ENCODE measurements around the gene NELL1. TPM values are rescaled to one million over a fixed set of nuclear protein-coding genes. Genes with fewer than 3 reads are reported as not detected.

Gene NELL1
- total RNA-seq, 1 donor from 2014 or later, result not detected

DNA sequence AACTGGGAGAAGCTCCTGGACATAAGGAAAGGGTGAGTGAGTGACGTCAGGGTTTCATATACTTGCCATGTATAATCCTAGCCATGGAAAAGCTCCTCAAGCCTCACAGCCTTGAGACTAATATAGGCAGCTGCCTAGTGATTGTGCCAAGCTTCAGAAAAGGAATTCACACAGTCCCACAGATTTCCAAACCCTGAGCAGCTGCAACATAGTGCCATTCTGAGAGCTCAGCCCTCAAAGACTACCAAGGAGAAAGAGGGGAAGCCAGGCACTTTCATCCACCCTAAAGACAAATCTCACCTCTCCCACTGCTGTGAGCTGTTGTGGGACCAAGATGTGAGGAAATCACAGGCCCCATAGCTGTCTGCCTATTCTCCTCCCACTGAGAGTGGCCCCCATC lies 815.6 kb downstream of the NELL1 start:
- Histone ChIP-seq H3K4me3 (no peak overlapping the region), H4K20me1 (ENCODE audit: low read depth) (no peaks in the 10 kb centered on the region), H3K27me3 (no peaks in the 10 kb centered on the region), H3K79me2 (ENCODE audit: low read depth) (no peaks in the 10 kb centered on the region), H3K36me3 (no peaks in the 10 kb centered on the region), H3K4me1 (no peaks in the 10 kb centered on the region), H2AFZ (replicated peaks) (no peak overlapping the region), H3K9ac (no peak overlapping the region), H3K4me2 (no peak overlapping the region), H3K9me3 (ENCODE audit: low read depth) (no peaks in the 10 kb centered on the region), H3K27ac (no peak overlapping the region), H3F3A (ENCODE audit: low read depth) (no peaks in the 10 kb centered on the region)
- Mint-ChIP-seq H3K4me1 (peaks cover 7% of the 10 kb centered on the region), H3K27me3 (ENCODE audit: insufficient read depth, low read depth) (peaks cover 4% of the 10 kb centered on the region), H3K9me3 (peaks cover 3% of the 10 kb centered on the region), H3K27ac (no peak overlapping the region), H3K36me3 (no peaks in the 10 kb centered on the region), H3K4me3 (no peak overlapping the region)
- no peak for DNase-seq (ENCODE audit: low spot score)
- TF ChIP-seq, protein P1, sequence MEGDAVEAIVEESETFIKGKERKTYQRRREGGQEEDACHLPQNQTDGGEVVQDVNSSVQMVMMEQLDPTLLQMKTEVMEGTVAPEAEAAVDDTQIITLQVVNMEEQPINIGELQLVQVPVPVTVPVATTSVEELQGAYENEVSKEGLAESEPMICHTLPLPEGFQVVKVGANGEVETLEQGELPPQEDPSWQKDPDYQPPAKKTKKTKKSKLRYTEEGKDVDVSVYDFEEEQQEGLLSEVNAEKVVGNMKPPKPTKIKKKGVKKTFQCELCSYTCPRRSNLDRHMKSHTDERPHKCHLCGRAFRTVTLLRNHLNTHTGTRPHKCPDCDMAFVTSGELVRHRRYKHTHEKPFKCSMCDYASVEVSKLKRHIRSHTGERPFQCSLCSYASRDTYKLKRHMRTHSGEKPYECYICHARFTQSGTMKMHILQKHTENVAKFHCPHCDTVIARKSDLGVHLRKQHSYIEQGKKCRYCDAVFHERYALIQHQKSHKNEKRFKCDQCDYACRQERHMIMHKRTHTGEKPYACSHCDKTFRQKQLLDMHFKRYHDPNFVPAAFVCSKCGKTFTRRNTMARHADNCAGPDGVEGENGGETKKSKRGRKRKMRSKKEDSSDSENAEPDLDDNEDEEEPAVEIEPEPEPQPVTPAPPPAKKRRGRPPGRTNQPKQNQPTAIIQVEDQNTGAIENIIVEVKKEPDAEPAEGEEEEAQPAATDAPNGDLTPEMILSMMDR (IDR thresholded peaks at IDR 0.05), result no peak
- TF ChIP-seq EZH2phosphoT487 (IDR thresholded peaks at IDR 0.05) (no peak), EZH2 (IDR thresholded peaks at IDR 0.05) (no peak)

DNA sequence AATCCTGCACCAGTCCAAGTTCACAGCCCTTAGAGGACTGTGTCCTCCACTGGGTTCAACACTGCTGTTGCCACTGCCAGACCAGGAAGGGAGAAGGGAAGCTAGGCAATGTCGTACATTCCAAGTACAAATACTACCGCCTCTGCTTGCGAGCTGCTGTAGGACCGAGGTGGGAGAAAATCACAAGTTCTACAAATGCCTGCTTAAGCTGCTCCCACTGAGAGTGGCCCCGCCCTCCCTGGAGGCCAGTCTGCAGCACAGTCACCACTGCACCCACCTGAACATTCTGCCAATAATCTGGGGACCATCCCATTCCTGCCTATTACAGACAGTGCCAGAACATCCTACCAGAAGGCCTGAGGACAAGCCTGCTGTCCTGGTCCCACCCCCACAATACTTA lies 816.0 kb downstream of the NELL1 start:
- Histone ChIP-seq H3K36me3 (no peaks in the 10 kb centered on the region), H2AFZ (replicated peaks) (no peak overlapping the region), H3K27ac (no peak overlapping the region), H3K4me3 (no peak overlapping the region), H3K4me2 (no peak overlapping the region), H3K4me1 (no peaks in the 10 kb centered on the region), H3F3A (ENCODE audit: low read depth) (no peaks in the 10 kb centered on the region), H4K20me1 (ENCODE audit: low read depth) (no peaks in the 10 kb centered on the region), H3K27me3 (no peaks in the 10 kb centered on the region), H3K9ac (no peak overlapping the region), H3K79me2 (ENCODE audit: low read depth) (no peaks in the 10 kb centered on the region), H3K9me3 (ENCODE audit: low read depth) (no peaks in the 10 kb centered on the region)
- Mint-ChIP-seq H3K27me3 (ENCODE audit: insufficient read depth, low read depth) (peaks cover 2% of the 10 kb centered on the region), H3K4me3 (no peak overlapping the region), H3K9me3 (peaks cover 3% of the 10 kb centered on the region), H3K36me3 (no peaks in the 10 kb centered on the region), H3K27ac (no peak overlapping the region), H3K4me1 (peaks cover 4% of the 10 kb centered on the region)
- TF ChIP-seq EZH2 (IDR thresholded peaks at IDR 0.05) (no peak), EZH2phosphoT487 (IDR thresholded peaks at IDR 0.05) (no peak)
- TF ChIP-seq, protein P1 (IDR thresholded peaks at IDR 0.05), result no peak
- DNase-seq (ENCODE audit: low spot score), result no peak

DNA sequence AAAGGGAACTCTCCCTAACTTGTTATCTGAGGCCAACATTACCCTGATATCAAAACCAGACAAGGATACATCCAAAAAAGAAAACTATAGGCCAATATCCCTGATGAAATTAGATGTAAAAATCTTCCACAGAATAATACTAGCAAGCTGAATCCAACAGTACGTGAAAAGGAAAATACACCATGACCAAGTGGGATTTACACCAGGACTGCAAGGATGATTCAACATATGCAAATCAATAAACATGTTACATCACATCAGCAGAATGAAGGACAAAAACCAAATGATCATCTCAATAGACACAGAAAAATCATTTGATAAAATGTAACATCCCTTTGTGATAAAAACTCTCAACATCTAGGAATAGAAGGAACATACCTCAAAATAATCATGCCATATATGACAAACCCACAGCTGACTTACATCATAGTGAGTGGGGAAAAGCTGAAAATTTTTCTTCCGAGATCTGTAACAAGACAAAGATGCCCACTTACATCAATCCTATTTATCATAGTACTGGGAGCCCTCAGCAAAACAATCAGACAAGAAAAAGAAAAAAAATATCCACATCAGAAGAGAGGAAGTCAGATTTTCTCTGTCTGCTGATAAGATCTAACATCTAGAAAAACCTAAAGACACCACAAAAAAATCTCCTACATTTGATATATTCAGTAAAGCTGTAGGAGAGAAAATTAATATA lies 820.2 kb downstream of the NELL1 start:
- Histone ChIP-seq H3K4me3 (no peak overlapping the region), H2AFZ (replicated peaks) (no peak overlapping the region), H3K4me2 (no peak overlapping the region), H3K27me3 (no peaks in the 10 kb centered on the region), H3K4me1 (no peaks in the 10 kb centered on the region), H3K79me2 (ENCODE audit: low read depth) (no peaks in the 10 kb centered on the region), H3K9ac (no peak overlapping the region), H3K27ac (no peak overlapping the region), H3K9me3 (ENCODE audit: low read depth) (no peaks in the 10 kb centered on the region), H3K36me3 (no peaks in the 10 kb centered on the region), H3F3A (ENCODE audit: low read depth) (no peaks in the 10 kb centered on the region), H4K20me1 (ENCODE audit: low read depth) (no peaks in the 10 kb centered on the region)
- peaks cover 2% of the 10 kb centered on the region for H3K27me3 Mint-ChIP-seq (ENCODE audit: insufficient read depth, low read depth)
- H3K27ac Mint-ChIP-seq, result no peak overlapping the region
- no peak overlapping the region for H3K4me3 Mint-ChIP-seq
- TF ChIP-seq EZH2phosphoT487 (IDR thresholded peaks at IDR 0.05), result no peak
- TF ChIP-seq, protein P1 (IDR thresholded peaks at IDR 0.05), result no peak
- no peak for TF ChIP-seq EZH2 (IDR thresholded peaks at IDR 0.05)
- DNase-seq (ENCODE audit: low spot score), result no peak
- H3K9me3 Mint-ChIP-seq, result peaks cover 7% of the 10 kb centered on the region
- H3K4me1 Mint-ChIP-seq, result no peaks in the 10 kb centered on the region
- H3K36me3 Mint-ChIP-seq, result no peaks in the 10 kb centered on the region

All from neural progenitor cell (in vitro differentiated cells).